Left ventricle myocardium inferior (tissue), 1 donor: ENCODE results near the gene EWSR1. TPM values are rescaled to one million over a fixed set of nuclear protein-coding genes. Genes with fewer than 3 reads are reported as not detected.

ENCODE experiments used
- DNase-seq: peaks from one replicate; pipeline ENCODE4 v3.0.0-alpha.2; 2020
- H3K27ac ChIP-seq: fragments of 200-600 bp; replicated peaks from 2 replicates; pipeline ENCODE4 v1.8.0; 2021
- H3K27me3 ChIP-seq: fragments of 200-600 bp; 2 replicates; pipeline ENCODE4 v1.8.0; 2021; ENCODE audit warnings: low read depth
- H3K36me3 ChIP-seq: fragments of 200-600 bp; 2 replicates; pipeline ENCODE4 v1.8.0; 2021
- H3K4me1 ChIP-seq: fragments of 200-600 bp; 2 replicates; pipeline ENCODE4 v1.8.0; 2021
- H3K4me3 ChIP-seq: fragments of 200-600 bp; 2 replicates; pipeline ENCODE4 v1.8.0; 2021; ENCODE audit warnings: mild to moderate bottlenecking, moderate library complexity
- H3K9me3 ChIP-seq: fragments of 200-600 bp; replicated peaks from 2 replicates; pipeline ENCODE4 v1.8.0; 2021
- intact Hi-C: fragments of 100-400 bp; cut with micrococcal nuclease; formaldehyde crosslinking; loops from one replicate; pipeline ENCODE4 v1.11.0; 2022
- total RNA-seq: library from RNA; stranded (reverse); fragmentation: NEBNext Ultra II Directional; extraction: Animal tissue kit (Norgen Biotek cat#: 25700); gene quantifications from one replicate; pipeline ENCODE4 v1.2.1, GENCODE V29; 2021
- TF ChIP-seq, protein P1 (sequence below): fragments of 200-600 bp; IDR thresholded peaks from 2 replicates; pipeline ENCODE4 v1.8.0; 2021; ENCODE audit warnings: antibody characterized with exemption, mild to moderate bottlenecking, borderline replicate concordance
- donor health status: DM: no; HTN: yes; CAD: no; lungs with severe emphysema.

The EWSR1 gene
- total RNA-seq, 1 donor from 2014 or later = 122 TPM

DNA sequence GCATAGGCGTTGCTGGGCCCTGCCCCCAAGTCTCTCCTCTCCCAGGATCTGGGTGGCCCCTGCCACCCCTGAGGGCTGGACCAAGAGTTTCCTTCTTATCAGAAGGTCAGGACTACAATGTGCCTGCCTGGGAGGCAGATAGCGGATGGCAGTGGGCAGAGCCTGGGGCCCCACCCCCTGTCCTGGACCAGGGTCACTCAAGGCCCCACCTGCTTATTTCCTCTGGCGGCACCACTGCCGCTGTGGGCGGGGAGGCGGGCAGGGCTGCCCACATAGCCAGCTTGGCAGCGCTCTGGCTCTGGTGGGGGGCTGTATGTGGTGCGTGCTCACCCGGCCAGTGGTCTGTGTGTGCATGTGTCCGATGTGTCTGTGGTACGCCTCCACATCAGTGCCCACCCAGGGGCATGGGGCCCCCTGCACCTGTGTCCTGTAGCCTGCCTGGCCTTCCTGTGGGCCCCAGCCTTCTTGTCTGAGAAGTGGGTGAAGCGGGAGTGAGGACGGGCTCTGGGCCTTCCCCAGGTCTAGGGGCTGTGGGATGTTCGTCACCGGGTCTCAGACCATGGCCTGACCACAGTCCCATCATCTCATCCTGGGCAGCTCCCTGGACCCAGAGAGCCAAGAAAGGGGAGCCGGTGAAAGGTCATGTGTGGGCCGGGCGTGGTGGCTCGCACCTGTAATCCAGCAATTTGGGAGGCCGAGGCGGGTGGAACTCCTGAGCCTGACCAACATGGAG lies 41.4 kb downstream of the EWSR1 start:
- Histone ChIP-seq H3K4me1 (peaks cover 88% of the 10 kb centered on the region), H3K36me3 (no peaks in the 10 kb centered on the region), H3K27me3 (peaks cover 13% of the 10 kb centered on the region), H3K9me3 (no peaks in the 10 kb centered on the region), H3K4me3 (peak overlapping the region; percentile 94), H3K27ac (peak overlapping the region; percentile 97)
- intact Hi-C loops = no loop called here
- TF ChIP-seq, protein P1, sequence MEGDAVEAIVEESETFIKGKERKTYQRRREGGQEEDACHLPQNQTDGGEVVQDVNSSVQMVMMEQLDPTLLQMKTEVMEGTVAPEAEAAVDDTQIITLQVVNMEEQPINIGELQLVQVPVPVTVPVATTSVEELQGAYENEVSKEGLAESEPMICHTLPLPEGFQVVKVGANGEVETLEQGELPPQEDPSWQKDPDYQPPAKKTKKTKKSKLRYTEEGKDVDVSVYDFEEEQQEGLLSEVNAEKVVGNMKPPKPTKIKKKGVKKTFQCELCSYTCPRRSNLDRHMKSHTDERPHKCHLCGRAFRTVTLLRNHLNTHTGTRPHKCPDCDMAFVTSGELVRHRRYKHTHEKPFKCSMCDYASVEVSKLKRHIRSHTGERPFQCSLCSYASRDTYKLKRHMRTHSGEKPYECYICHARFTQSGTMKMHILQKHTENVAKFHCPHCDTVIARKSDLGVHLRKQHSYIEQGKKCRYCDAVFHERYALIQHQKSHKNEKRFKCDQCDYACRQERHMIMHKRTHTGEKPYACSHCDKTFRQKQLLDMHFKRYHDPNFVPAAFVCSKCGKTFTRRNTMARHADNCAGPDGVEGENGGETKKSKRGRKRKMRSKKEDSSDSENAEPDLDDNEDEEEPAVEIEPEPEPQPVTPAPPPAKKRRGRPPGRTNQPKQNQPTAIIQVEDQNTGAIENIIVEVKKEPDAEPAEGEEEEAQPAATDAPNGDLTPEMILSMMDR = no peak
- DNase-seq = peak; percentile 74

GRCh38 chr22:29310065-29310862 lies 42.2 kb downstream of the EWSR1 start:
- Histone ChIP-seq H3K4me1 (peaks cover 95% of the 10 kb centered on the region), H3K27me3 (peaks cover 21% of the 10 kb centered on the region), H3K27ac (peak overlapping the region; percentile 97), H3K9me3 (no peaks in the 10 kb centered on the region), H3K36me3 (no peaks in the 10 kb centered on the region), H3K4me3 (peak overlapping the region; percentile 94)
- intact Hi-C loops = no loop called here
- TF ChIP-seq, protein P1 = no peak
- no peak for DNase-seq

GRCh38 chr22:29310863-29311339 lies 42.8 kb downstream of the EWSR1 start:
- H3K4me1 ChIP-seq = peaks cover 100% of the 10 kb centered on the region
- intact Hi-C loops = no loop called here
- no peaks in the 10 kb centered on the region for H3K36me3 ChIP-seq
- peaks cover 27% of the 10 kb centered on the region for H3K27me3 ChIP-seq
- H3K4me3 ChIP-seq = peak overlapping the region; percentile 94
- peak overlapping the region; percentile 97 for H3K27ac ChIP-seq
- DNase-seq = peak; percentile 95
- H3K9me3 ChIP-seq = no peaks in the 10 kb centered on the region
- TF ChIP-seq, protein P1 = no peak

- TF ChIP-seq, protein P1 = no peak
- Histone ChIP-seq H3K27ac (peak overlapping the region; percentile 97), H3K36me3 (no peaks in the 10 kb centered on the region), H3K4me3 (peak overlapping the region; percentile 94), H3K4me1 (peaks cover 95% of the 10 kb centered on the region), H3K9me3 (no peaks in the 10 kb centered on the region), H3K27me3 (peaks cover 34% of the 10 kb centered on the region)
- DNase-seq = no peak
- intact Hi-C loops = no loop called here
These were observed 43.6 kb downstream of the EWSR1 start for GRCh38 chr22:29311464-29312217.
